Measurements from ENCODE around the gene RNPEP.
A peak's percentile ranks its signal among the peaks of the same experiment; 100 is the strongest.
"Not testable (repeated sequence)": the region's sequence is repeated elsewhere in the genome, so short reads cannot be mapped to it uniquely, and the experiment has no call there.

RNPEP gene, protein sequence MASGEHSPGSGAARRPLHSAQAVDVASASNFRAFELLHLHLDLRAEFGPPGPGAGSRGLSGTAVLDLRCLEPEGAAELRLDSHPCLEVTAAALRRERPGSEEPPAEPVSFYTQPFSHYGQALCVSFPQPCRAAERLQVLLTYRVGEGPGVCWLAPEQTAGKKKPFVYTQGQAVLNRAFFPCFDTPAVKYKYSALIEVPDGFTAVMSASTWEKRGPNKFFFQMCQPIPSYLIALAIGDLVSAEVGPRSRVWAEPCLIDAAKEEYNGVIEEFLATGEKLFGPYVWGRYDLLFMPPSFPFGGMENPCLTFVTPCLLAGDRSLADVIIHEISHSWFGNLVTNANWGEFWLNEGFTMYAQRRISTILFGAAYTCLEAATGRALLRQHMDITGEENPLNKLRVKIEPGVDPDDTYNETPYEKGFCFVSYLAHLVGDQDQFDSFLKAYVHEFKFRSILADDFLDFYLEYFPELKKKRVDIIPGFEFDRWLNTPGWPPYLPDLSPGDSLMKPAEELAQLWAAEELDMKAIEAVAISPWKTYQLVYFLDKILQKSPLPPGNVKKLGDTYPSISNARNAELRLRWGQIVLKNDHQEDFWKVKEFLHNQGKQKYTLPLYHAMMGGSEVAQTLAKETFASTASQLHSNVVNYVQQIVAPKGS

DNA sequence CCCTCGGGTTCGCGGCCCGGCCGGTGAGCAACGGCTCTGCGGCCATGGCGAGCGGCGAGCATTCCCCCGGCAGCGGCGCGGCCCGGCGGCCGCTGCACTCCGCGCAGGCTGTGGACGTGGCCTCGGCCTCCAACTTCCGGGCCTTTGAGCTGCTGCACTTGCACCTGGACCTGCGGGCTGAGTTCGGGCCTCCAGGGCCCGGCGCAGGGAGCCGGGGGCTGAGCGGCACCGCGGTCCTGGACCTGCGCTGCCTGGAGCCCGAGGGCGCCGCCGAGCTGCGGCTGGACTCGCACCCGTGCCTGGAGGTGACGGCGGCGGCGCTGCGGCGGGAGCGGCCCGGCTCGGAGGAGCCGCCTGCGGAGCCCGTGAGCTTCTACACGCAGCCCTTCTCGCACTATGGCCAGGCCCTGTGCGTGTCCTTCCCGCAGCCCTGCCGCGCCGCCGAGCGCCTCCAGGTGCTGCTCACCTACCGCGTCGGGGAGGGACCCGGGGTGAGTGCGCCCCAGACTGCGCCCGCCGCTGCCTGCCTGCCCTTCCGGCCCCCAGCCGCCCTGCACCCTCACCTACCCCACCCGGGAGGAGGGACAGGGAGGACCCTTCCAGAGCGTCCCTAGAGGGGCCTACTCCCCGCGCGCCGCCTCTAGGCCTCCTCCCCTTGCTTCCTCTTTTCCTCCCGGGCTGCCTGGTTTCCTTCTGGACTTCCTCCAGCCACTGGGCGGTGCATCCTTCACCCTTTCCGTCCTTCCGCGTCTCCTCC, at the start of gene RNPEP:
TSS of gene RNPEP (plus strand) at position 26 of the 757 bp plus-strand sequence. CDS start at position 45, 19 bp downstream.
- DNase-seq: peak; percentile 80

DNA sequence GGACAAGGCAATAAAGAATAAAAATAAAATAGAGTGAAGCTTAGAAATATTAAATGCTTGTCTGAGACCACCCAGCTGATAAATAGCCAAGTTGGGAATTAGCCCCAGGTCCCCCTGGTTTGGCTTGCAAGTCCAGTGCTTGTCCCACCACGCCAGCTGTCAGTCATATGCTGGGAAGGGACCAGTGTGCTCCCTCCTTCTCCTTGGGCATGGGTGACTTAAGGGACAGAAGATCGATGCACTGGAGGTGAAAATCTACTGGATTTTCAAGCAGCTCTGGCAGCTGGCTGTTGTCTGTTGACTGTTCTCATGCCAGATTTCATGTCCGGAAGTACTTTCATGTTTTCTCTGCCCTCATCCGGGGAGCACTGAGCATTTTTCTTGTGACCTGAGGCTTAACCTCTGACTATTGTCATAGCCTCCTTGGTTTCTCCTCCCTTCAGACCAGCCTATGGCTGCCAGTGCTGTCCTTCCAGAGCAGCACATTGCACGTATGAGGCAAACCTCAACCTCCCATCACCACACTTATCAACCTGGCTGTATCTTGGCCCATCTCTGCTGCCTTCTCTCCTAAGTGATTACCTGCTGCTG, 48.5 kb upstream of the RNPEP start:
- DNase-seq: no peak

DNA sequence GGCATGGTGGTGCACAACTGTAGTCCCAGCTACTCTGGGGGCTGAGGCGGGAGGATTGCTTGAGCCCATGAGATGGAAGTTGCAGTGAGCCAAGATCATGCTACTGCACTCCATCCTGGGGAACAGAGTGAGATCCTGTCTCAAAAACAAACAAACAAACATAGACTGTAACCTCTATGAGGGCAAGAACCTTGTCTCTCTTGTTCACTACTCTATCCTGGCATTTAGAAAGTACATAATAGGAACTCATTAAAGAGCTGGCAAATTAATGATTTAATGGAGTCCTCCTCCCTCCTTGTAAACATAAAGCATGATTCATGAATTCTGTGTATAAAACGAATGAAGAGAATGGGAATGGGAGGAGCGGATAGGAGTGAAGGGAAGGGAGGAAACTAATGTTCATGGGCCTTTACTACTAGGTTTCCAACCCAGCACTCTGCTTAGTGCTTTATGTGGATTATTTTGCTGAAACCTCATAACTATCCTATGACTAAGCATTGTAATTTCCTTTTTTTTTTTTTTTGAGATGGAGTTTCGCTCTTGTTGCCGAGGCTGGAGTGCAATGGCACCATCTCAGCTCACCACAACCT, 44.7 kb upstream of the RNPEP start:
- DNase-seq: no peak

DNA sequence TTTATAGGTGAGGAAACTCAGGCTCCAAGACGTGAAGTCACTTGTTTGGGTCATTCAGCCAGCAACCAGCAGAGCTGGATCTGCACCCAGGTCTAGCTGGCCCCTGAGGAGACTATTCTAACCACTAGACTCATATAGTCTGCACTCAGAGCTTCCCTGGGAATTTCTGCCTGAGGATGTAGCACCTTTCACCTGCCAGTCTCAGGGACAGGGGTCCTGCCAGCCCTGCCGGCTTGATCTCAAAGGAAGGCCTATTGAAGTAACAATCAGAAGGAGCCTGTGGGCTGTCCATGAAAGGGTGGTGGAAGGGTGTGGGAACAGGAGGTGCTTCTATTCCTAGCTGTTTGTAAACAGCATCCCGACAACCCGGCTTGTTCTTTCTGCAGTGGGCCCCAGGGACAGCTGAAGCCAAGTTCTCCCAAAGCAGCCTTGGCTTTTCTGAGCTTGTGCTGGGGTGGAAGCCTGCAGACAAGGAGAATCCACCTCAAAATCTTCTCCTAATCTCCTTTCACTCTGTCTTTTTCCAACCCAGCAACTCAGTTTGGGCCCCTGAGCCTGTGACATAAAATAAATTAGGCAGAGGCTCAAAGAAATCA, 43.9 kb upstream of the RNPEP start:
- no peak for DNase-seq

DNA sequence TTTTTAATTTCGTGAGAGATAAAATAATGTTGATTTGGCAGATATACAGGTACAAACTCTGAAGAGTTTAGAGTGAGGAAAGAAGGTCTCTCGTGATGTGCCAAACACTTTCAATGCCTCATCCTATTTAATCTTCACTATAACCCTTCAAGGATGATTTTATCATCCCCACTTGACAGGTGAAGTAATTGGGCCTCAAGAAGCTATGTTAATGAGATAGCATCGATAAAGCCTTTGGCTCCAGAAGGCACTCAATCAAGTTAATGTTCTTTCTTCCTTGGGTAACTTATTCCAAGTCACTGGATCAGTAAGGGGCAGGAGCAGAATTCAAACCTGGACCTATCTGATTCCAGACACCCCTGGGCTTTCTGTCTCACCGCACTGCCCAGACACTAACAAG, 43.3 kb upstream of the RNPEP start:
- no peak for DNase-seq

DNA sequence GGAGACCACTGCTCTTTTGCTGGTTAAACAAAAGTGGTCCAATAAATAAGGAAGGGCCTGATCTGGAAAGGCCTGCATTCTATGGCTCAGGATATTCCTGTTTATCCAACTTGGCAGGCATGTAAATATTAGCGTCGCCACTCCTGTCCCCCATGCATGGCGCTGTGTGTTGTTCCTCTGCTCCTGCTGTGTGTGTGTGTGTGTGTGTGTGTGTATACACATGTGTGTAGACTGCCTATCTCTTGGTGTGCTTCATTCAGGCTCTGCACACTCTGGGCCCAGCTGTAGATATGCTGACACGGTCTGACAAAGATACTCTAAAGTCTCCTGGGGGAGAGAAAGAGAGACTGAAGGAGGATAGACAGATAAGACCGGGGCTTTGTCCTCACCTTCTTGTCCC, 42.9 kb upstream of the RNPEP start:
- no peak for DNase-seq

DNA sequence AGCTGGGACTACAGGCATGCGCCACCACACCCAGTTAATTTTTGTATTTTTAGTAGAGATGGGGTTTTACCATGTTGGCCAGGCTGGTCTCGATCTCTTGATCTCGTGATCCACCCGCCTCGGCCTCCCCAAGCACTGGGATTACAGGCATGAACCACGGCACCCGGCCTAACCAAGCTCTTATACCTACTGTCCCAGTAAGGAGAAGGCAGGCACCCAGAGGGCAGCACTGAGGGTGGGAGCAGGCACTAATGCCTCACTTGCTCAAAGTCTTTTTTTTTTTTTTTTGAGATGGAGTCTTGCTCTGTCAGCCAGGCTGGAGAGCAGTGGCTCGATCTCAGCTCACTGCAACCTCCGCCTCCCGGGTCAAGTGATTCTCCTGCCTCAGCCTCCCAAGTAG, 42.1 kb upstream of the RNPEP start:
- not testable (repeated sequence) for DNase-seq

DNA sequence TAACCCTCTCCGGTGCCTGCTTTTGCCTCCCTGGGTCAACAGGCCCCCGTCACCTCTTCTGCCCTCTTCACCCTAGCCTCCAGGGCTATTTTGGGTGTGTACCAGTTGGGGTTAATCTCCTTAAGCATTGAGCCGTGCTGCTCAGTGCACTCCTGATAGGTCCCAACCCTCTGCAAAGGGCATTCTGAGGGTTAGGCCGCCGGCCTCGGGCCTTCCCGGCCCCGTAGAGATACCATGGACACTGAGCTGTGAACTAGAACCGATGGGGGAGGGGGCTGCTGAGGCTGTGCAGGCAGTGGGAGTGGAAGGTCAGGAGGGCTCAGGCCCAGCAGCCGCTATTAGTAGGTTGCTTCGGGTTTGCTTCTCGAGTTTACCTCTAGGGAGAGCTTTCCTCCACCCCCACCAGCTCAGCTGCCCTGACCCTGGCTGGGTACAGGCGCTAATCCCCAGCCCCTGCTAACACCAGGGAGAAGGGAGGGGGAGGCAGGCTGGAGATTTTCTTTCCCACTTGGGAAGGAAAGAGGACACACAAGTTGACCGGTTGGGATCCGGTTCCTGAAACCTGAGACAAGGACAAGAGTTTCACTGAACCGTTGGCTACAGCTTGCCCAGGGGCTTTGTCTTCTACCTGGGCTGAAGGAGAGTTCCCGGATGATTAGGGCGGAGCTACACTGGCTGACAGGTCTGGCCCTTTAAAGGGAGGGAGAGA, 40.9 kb upstream of the RNPEP start:
- no peak for DNase-seq

DNA sequence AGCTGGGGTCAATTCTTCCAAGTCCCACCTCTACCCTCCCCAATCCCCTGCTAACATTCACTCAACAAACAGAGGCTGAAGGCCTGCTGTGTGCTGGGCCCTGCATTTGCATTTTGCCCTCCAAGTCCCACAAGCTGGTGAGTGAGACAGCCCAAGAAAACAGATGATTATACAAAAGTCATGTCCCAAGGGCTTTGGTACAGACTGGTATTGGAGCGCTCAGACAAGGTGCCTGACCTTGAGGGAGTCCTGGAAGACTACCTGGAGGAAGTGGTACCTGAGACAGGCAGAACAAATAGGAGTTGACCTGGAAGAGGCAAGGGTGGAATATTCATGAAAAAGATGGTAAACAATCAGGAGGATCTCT, 40.3 kb upstream of the RNPEP start:
- DNase-seq: no peak

DNA sequence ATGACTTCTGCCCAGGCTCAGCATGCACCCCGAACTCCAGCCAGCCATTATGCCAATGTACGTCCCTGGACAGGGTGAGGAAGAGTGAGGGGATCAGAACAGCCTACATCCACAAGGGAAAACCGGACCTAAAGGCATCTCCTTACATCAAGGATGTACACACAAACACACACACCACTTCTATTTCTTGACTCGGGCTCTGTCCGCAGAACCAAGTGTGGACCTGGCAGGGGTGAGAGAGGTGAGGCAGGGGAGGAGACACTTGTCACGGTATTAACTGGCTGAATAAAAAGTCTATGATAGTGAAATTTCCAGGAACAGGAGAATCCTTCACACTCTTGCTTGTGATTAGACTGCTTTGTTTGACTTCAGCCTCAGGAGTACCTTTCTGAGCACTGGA, 38.4 kb upstream of the RNPEP start:
- no peak for DNase-seq

DNA sequence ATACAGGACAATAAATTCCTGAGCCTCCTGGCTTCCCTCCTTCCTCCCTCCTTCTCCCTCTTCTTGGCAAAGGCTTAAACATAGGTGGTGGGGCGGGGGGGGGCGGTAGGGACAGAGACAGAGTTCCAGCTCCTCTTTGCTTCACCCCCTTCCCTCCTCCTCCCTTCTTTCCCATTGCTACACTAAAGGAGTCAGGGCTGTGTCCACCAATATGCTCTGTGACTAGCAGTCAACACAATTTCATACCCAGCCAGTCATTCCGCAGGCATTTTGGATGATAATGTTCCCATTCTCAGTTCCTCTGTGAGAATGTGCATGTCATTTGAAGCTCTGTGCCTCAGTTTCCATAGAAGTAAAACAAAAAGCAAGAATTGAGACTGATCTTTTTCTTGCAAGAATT, 37.8 kb upstream of the RNPEP start:
- no peak for DNase-seq

DNA sequence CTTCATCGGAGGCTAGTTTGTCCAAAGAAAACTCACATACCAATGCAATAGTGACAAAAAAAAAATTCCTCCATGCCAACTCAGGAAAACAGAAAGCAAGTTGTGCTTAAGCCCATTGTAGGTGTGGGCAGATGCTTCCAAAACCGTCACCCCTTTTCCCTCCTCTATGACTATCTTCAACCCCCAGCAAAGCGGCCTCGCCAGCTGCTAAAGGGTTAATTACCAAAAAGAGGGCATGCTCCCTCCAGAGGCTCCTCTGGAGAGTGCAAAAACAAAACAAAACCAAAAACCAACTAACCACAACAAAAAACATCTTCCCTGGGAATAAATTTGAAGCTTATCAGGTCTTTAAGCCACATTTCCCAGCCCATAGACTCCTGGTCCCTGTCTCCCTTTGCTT, 37.3 kb upstream of the RNPEP start:
- DNase-seq: no peak

DNA sequence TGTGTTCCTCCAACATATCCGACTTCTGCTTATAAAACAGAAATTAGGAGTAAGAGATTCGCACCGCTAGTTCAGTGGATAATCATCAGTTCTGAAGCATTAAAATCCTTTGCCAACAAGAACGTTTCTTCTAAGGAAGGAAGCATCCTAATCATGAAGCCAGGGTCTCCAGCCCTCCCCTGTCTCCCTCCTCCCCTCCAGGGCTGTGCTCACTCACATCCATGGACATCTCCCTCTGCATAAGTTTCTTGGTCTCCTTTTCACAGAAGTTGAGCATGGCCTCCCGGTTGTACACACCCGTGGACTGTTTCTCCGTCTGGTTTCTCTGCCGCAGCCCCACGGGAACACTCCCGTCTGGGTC, 36.6 kb upstream of the RNPEP start:
- DNase-seq: no peak

DNA sequence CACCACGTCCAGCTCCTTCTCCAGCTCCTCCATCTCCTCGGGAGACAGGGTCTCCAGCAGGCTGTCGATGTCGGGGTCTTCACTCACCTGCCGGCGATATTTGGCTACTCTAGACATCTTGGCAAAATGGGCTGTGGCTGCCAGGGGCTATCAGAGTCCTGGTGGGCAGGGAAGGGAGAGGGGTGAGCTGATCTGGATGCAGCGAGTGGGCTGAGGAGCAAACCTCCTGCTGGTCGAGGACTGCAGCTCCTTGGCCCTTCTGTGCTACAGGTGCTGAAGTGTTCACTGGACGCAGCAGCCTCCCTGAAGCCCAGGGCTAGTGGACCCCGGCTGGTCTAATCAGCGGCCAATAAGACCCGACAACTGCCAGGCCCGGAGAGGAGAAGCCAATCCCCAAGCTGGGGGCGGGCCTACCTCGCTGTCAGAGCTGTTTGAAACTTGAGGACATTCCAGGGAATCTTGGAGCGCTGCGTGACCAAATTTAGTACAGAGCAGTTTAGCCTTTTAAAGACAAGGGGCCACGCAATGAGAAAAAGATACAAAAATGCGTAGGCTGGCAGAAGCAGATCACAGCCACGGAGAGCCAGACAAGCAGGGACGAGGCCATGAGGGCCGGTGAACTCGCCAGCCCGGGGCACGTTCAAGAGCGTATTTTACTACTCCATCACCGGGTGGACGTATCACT, 36.1 kb upstream of the RNPEP start, which contains the start of gene LMOD1:
TSS of gene LMOD1 (minus strand) at position 325 of the 685 bp plus-strand sequence. CDS start at position 117, 208 bp downstream.
- peak; percentile 27 for DNase-seq

DNA sequence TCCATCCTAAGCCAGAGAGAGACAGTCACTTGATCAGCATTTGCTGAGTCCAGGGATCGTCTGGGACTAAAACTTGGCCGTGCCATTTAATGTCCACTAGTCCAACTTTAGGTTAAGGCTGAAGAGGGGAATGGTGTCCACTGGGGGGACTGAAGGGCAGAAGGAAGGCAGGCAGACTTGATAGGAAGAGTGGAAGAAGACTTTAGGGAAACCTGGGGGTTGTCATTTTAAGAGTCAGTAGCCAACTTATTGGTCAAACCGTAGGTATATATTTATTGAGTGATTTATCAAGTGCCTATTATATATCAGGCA, 34.8 kb upstream of the RNPEP start:
- DNase-seq: no peak

DNA sequence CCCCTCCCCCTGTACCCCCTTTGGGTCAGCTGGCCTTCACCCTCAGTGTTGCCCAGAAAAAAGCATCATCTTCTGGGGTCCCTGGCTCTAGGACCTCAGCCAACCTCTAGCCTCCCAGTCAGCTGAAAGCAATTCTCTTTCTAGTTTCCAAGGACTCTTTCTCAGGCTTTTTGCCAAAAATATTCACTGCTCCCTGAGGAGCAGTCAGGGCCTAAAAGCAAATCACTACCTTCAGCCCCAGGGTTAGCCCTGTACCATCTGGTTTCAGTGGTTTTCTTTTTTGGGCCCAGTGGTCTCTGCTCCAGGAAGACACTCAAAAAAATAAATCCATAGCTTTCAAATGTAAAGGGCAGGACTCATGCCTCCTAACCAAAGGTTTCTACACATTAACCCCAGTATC, 33.0 kb upstream of the RNPEP start:
- DNase-seq: no peak

DNA sequence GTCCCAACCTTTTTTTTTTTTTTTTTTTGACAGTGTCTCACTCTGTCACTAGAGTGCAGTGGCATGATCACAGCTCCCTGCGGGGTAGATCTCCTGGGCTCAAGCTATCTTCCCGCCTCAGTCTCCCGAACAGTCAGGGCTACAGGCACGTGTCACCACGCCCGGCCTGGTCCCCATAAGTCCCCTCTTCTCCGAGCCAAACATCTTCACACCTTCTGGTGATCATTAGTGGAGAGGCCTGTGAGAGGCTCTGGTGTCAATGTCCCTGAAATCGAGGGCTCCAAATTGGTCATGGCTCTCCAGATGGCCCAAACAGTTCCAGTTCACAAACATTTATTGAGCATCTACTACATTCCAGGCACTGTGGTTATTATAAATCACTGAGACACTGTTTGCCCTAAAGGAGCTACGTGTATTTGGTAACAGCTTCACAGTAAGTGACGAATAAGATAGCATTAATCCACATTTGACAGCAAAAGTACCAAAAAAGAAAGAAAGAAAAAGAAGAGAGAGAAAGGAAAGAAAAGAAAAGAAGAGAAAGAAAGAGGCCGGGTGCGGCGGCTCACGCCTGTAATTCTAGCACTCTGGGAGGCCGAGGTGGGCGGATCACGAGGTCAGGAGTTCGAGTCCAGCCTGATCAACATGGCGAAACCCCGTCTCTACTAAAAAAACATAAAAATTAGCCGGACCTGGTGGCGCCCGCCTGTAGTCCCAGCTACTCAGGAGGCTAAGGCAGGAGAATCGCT, 28.0 kb upstream of the RNPEP start:
- DNase-seq: no peak

DNA sequence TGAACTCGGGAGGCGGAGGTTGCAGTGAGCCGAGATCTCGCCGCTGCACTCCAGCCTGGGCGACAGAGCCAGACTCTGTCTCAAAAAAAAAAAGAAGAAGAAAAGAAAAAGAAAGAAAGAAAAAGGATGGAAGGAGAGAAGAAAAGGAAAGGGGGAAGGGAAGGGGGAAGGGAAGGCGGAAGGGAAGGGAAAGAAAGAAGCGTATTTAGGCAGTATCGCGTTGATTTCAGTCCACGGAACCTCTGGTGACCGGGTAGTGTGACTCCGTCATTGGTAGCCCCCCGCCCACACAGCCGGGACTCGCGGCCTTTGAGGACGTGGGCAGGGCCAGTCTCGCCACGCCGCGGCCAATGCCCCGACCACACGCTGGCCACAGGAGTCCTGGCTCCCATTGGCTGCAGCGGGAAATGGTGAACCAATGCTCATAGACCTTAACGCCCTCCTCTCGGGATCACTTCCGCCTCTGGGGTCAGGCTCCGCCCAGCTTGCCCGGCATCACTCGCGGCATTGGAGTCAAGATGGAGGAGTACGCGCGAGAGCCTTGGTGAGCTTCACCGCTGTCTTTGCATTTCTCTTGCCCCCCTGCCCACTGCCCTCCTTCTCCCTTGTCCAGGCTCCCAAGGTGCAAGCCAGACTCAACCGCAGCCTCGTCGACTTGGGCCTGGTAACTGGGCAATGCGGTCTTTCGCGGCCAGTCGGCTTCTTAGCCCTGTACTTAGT, 27.3 kb upstream of the RNPEP start, which contains the start of gene TIMM17A:
TSS of gene TIMM17A (plus strand) at position 495 of the 720 bp plus-strand sequence. CDS start at position 519, 24 bp downstream.
- peak; percentile 99 for DNase-seq

DNA sequence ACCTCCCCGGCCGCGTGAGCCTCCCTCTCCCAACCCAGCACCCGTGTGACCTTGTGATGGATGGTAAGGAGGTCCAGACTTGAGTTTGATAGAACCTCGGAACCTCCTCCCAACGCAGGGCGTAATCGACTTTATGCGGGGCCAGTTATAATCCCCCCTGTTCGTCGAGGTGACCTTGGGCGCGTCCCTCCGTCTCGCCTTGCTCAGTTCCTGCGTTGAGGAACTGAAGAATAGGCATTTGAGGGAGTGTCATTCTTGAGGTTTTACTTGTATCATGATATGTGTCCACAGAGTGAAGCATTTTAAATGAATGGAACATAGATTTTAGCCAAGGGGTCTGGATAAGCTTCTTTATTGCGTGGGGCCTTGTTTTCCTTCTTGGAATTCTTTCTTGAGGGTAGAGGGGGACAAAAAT, 26.7 kb upstream of the RNPEP start:
- no peak for DNase-seq

DNA sequence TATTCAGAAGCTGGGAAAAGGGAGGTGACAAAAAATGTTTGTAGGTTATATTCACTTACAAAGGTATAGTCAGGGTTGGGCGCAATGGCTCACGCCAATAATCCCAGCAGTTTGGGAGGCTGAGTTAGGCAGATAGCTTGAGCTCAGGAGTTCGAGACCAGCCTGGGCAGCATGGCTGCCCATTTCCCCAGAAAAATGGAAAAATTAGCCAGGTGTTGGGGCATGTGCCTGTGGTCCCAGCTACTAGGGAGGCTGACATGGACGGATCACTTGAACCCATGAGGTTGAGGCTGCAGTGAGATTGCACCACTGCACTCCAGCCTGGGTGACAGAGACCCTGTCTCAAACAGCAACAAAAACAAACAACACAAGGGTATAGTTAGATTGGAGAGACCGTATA, 24.1 kb upstream of the RNPEP start:
- no peak for DNase-seq

Measured in NCI-H1092 treated with DMSO at 0.1 percent for 48 hours (cell line).